NCI-H1417 (cell line): ENCODE measurements around the gene TEDC2.

Experiments used
- DNase-seq, 3 experiments: peaks; one replicate each; lab custom pipeline; 2025; lab: John Stamatoyannopoulos, UW

Gene TEDC2

DNA sequence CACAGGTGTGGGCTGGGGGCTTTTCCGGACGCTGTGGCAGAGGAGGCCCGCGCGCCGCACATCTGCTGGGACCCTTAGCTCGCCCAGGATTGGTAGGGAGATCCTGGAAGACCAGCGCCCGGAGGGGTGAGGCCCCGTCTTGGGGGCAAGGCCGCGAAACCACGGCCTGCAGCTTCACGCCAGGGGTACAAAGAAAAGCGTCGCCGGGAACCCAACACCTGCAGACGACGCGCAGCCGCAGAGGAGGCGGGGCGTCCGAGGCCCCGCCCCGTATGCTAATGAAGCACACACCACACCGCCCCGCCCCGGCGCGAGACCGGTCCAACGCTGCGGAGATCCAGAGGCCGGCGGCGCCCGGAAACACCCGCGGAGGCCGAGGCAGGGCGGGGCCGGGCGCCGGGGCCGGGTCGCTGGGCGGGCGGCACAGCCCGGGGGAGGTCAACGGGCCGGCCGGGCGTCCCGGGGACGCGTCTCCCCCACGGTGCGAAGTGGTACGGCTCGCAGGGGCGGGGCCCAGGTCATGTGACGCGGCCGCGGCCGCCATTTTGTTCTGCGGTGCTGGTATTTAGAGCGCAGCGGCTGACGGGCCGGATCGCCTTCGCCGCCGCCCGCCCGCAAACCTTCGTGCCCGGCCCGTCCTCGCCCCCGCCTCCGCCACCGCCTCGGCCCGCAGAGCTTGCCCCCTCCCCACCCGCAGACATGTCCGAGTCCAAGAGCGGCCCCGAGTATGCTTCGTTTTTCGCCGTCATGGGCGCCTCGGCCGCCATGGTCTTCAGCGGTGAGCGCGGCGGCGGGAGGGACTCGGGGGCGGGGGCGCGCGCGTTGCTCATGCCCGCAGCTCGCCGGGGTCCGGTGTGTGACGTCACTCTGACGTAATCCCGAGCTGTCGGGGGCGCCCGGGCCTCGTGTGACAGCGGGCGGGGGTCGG is 53.8 kb downstream of the TEDC2 start, which contains the start of gene ATP6V0C:
ATP6V0C (plus strand) TSS at position 548 of the 928 bp plus-strand sequence; CDS start at position 700, 152 bp downstream.
- peak; percentile 92 to 99 (median 95) for DNase-seq
